ENCODE results near the gene CCDC6.

DNA sequence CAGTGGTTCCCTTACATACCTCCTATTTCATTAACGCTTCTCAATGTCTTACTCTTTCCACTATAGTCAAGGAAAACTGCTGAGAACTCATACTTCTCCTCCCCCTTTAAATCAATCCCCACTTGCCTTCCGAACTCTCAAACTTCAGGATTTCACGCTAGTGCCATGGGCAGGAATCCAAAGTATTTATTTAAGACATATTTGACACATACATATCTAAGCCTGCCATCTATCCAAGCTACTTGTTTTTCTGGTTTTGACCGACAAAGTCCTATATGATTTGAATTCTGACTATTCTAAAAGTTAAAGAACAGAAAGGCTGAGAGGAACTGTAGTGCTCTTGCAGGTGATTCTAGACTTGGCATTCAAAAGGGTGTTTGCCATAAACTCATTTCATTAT is 51.8 kb downstream of the CCDC6 start:
- no peak for TF ChIP-seq CTCF (tag by site-specific recombination; IDR thresholded peaks at IDR 0.05)
- TF ChIP-seq REST (tag by site-specific recombination; IDR thresholded peaks at IDR 0.05): no peak
- TF ChIP-seq, protein P1, sequence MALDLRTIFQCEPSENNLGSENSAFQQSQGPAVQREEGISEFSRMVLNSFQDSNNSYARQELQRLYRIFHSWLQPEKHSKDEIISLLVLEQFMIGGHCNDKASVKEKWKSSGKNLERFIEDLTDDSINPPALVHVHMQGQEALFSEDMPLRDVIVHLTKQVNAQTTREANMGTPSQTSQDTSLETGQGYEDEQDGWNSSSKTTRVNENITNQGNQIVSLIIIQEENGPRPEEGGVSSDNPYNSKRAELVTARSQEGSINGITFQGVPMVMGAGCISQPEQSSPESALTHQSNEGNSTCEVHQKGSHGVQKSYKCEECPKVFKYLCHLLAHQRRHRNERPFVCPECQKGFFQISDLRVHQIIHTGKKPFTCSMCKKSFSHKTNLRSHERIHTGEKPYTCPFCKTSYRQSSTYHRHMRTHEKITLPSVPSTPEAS (tag by site-specific recombination; IDR thresholded peaks at IDR 0.05): no peak
- no peak for TF ChIP-seq HOXA7 (CRISPR knock-in tag; IDR thresholded peaks at IDR 0.05; ENCODE audit: borderline replicate concordance)
- TF ChIP-seq ZBTB7A (tag by site-specific recombination; IDR thresholded peaks at IDR 0.05; ENCODE audit: low read depth): no peak
- TF ChIP-seq ZNF354C (tag by site-specific recombination; IDR thresholded peaks at IDR 0.05; ENCODE audit: borderline replicate concordance, low read depth): no peak
- TF ChIP-seq, protein P2, sequence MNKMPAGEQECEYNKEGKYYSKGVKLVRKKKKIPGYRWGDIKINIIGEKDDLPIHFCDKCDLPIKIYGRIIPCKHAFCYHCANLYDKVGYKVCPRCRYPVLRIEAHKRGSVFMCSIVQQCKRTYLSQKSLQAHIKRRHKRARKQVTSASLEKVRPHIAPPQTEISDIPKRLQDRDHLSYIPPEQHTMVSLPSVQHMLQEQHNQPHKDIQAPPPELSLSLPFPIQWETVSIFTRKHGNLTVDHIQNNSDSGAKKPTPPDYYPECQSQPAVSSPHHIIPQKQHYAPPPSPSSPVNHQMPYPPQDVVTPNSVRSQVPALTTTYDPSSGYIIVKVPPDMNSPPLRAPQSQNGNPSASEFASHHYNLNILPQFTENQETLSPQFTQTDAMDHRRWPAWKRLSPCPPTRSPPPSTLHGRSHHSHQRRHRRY (tag by site-specific recombination; IDR thresholded peaks at IDR 0.05): no peak
- TF ChIP-seq ZBTB10 (tag by site-specific recombination; IDR thresholded peaks at IDR 0.05): no peak
- TF ChIP-seq ZNF510 (tag by site-specific recombination; IDR thresholded peaks at IDR 0.05; ENCODE audit: insufficient replicate concordance): no peak
- TF ChIP-seq ZNF324 (tag by site-specific recombination; IDR thresholded peaks at IDR 0.05): no peak
- TF ChIP-seq KLF17 (tag by site-specific recombination; IDR thresholded peaks at IDR 0.05): no peak
- TF ChIP-seq, protein P3, sequence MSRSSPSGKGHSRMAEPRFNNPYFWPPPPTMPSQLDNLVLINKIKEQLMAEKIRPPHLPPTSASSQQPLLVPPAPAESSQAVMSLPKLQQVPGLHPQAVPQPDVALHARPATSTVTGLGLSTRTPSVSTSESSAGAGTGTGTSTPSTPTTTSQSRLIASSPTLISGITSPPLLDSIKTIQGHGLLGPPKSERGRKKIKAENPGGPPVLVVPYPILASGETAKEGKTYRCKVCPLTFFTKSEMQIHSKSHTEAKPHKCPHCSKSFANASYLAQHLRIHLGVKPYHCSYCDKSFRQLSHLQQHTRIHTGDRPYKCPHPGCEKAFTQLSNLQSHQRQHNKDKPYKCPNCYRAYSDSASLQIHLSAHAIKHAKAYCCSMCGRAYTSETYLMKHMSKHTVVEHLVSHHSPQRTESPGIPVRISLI (tag by site-specific recombination; IDR thresholded peaks at IDR 0.05): no peak
- no peak for TF ChIP-seq ZIC2 (tag by site-specific recombination; IDR thresholded peaks at IDR 0.05)
